ENCODE data around the gene DSTYK.

GRCh38 chr1:205111354-205111753 lies 100.1 kb downstream of the DSTYK start:
- TF ChIP-seq POLR2AphosphoS5 (IDR thresholded peaks at IDR 0.05) (no peak), EP300 (IDR thresholded peaks at IDR 0.05) (no peak), CTCF (IDR thresholded peaks at IDR 0.05) (no peak), POLR2A (IDR thresholded peaks at IDR 0.05) (no peak)
